A549 (cell line): ENCODE data around the gene CILP2.

ENCODE experiments used
- EP300 ChIP-seq, 2 experiments: fragments of >200 bp; sonication (Bioruptor Twin); formaldehyde crosslinking; IDR thresholded peaks; 2 replicates in 1 of 2; 3 replicates in 1 of 2; pipeline ENCODE4 v1.6.1; 2016 to 2017
- POLR2A ChIP-seq: IDR thresholded peaks from 2 replicates; pipeline ENCODE4 v1.6.1; 2012; ENCODE audit warnings: mild to moderate bottlenecking, low read length
- RCOR1 ChIP-seq: fragments of 150-350 bp; IDR thresholded peaks from 2 replicates; pipeline ENCODE4 v1.6.1; 2014; ENCODE audit warnings: antibody characterized with exemption, low read length, low read depth
- SMC3 ChIP-seq: fragments of >200 bp; sonication (Bioruptor Twin); formaldehyde crosslinking; IDR thresholded peaks from 3 replicates; pipeline ENCODE4 v1.6.1; 2018; ENCODE audit warnings: inconsistent platforms
- TF ChIP-seq, protein P1 (sequence below): fragments of >200 bp; sonication (Bioruptor Twin); formaldehyde crosslinking; IDR thresholded peaks from 3 replicates; pipeline ENCODE4 v1.5.1; 2016
- TF ChIP-seq, protein P2 (sequence below): IDR thresholded peaks from 2 replicates; pipeline ENCODE4 v1.6.1; 2012
- TF ChIP-seq, protein P3 (sequence below): fragments of 200-600 bp; sonication (generic); IDR thresholded peaks from 2 replicates; pipeline ENCODE4 v1.6.1; 2016; ENCODE audit warnings: antibody characterized with exemption, mild to moderate bottlenecking, moderate library complexity

DNA sequence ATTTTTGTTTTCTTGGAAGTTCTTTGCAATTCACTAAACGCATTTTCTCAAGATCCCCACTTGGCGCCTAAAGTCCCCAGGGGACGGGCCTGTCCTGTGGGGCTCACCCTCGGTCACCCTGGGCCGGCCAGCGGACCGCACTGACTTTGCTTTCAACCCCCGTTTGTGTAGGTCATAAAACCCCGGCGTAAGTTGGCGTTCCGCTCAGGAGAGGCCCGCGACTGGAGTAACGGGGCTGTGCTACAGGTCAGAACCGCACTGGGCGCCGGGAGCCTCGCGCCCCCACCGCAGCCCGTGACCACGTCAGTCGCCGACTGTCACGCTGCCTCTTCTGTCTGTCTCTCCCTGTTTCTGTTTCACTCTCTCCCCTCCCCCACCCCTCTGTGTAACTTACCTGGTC, 36.3 kb upstream of the CILP2 start:
- TF ChIP-seq EP300 (IDR thresholded peaks at IDR 0.05) (no peak), SMC3 (no peak), POLR2A (no peak), RCOR1 (no peak)
- TF ChIP-seq, protein P1, sequence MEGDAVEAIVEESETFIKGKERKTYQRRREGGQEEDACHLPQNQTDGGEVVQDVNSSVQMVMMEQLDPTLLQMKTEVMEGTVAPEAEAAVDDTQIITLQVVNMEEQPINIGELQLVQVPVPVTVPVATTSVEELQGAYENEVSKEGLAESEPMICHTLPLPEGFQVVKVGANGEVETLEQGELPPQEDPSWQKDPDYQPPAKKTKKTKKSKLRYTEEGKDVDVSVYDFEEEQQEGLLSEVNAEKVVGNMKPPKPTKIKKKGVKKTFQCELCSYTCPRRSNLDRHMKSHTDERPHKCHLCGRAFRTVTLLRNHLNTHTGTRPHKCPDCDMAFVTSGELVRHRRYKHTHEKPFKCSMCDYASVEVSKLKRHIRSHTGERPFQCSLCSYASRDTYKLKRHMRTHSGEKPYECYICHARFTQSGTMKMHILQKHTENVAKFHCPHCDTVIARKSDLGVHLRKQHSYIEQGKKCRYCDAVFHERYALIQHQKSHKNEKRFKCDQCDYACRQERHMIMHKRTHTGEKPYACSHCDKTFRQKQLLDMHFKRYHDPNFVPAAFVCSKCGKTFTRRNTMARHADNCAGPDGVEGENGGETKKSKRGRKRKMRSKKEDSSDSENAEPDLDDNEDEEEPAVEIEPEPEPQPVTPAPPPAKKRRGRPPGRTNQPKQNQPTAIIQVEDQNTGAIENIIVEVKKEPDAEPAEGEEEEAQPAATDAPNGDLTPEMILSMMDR: no peak
- TF ChIP-seq, protein P2, sequence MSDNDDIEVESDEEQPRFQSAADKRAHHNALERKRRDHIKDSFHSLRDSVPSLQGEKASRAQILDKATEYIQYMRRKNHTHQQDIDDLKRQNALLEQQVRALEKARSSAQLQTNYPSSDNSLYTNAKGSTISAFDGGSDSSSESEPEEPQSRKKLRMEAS: no peak
- TF ChIP-seq, protein P3, sequence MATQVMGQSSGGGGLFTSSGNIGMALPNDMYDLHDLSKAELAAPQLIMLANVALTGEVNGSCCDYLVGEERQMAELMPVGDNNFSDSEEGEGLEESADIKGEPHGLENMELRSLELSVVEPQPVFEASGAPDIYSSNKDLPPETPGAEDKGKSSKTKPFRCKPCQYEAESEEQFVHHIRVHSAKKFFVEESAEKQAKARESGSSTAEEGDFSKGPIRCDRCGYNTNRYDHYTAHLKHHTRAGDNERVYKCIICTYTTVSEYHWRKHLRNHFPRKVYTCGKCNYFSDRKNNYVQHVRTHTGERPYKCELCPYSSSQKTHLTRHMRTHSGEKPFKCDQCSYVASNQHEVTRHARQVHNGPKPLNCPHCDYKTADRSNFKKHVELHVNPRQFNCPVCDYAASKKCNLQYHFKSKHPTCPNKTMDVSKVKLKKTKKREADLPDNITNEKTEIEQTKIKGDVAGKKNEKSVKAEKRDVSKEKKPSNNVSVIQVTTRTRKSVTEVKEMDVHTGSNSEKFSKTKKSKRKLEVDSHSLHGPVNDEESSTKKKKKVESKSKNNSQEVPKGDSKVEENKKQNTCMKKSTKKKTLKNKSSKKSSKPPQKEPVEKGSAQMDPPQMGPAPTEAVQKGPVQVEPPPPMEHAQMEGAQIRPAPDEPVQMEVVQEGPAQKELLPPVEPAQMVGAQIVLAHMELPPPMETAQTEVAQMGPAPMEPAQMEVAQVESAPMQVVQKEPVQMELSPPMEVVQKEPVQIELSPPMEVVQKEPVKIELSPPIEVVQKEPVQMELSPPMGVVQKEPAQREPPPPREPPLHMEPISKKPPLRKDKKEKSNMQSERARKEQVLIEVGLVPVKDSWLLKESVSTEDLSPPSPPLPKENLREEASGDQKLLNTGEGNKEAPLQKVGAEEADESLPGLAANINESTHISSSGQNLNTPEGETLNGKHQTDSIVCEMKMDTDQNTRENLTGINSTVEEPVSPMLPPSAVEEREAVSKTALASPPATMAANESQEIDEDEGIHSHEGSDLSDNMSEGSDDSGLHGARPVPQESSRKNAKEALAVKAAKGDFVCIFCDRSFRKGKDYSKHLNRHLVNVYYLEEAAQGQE: no peak
